ENCODE data around the gene CPAMD8. TPM values are rescaled to one million over a fixed set of nuclear protein-coding genes. Genes with fewer than 3 reads are reported as not detected.

CPAMD8 gene
- 0.34 and 1.3 TPM in 2 replicates for total RNA-seq (2014; rRNA removed; shearing (Covaris generic))

- DNase-seq (ENCODE audit: low read depth in 1 of 2, low spot score in 2 of 2), result no peak
- Histone ChIP-seq H3K4me1 (replicated peaks) (0 out of 2 replicates have a peak, but pooled peaks cover 5% of the 10 kb centered on the region), H3K36me3 (no peaks in the 10 kb centered on the region), H3K9me3 (replicated peaks) (peaks cover 12% of the 10 kb centered on the region), H3K27ac (no peak within 1 kb of the TSS), H3K4me3 (no peak within 1 kb of the TSS), H3K27me3 (replicated peaks) (peaks cover 24% of the 10 kb centered on the region)
Measured at GRCh38 chr19:17026706-17027534, at the start of gene CPAMD8. Gene CPAMD8 (minus strand): TSS chr19:17026810. CDS start chr19:17026642, 168 bp downstream.

GRCh38 chr19:17075864-17076542 is 49.4 kb upstream of the CPAMD8 start:
- H3K9me3 ChIP-seq (replicated peaks), result no peaks in the 10 kb centered on the region
- H3K4me3 ChIP-seq, result peak overlapping the region; percentile 71
- H3K4me1 ChIP-seq (replicated peaks), result peaks cover 45% of the 10 kb centered on the region
- H3K27ac ChIP-seq, result peak overlapping the region; percentile 63
- no peaks in the 10 kb centered on the region for H3K27me3 ChIP-seq (replicated peaks)
- peak in 1 of 2 experiments; percentile 25 for DNase-seq (ENCODE audit: low read depth in 1 of 2, low spot score in 2 of 2)
- peaks cover 39% of the 10 kb centered on the region for H3K36me3 ChIP-seq

- Histone ChIP-seq H3K9me3 (replicated peaks) (no peaks in the 10 kb centered on the region), H3K4me3 (peak within 1 kb of the TSS; percentile 71), H3K27ac (peak within 1 kb of the TSS; percentile 90), H3K36me3 (peaks cover 46% of the 10 kb centered on the region), H3K27me3 (replicated peaks) (no peaks in the 10 kb centered on the region), H3K4me1 (replicated peaks) (peaks cover 38% of the 10 kb centered on the region)
- DNase-seq (ENCODE audit: low read depth in 1 of 2, low spot score in 2 of 2), result peak; percentile 99 to 100
Measured at GRCh38 chr19:17075035-17075863, 48.6 kb upstream of the CPAMD8 start, which contains the start of the genes HAUS8 and MYO9B. Gene HAUS8 (minus strand): TSS chr19:17075452. CDS start chr19:17075422, 30 bp downstream. Gene MYO9B (plus strand): TSS chr19:17075777. CDS start chr19:17101718, 25,941 bp downstream.

- Histone ChIP-seq H3K9me3 (replicated peaks) (no peaks in the 10 kb centered on the region), H3K27ac (peak overlapping the region; percentile 90), H3K4me1 (replicated peaks) (peaks cover 36% of the 10 kb centered on the region), H3K4me3 (peak overlapping the region; percentile 71), H3K36me3 (peaks cover 52% of the 10 kb centered on the region), H3K27me3 (replicated peaks) (no peaks in the 10 kb centered on the region)
- DNase-seq (ENCODE audit: low read depth in 1 of 2, low spot score in 2 of 2), result no peak
Measured at GRCh38 chr19:17074634-17075034, 48.0 kb upstream of the CPAMD8 start.

GRCh38 chr19:17073869-17074633 is 47.4 kb upstream of the CPAMD8 start:
- no peak overlapping the region for H3K27ac ChIP-seq
- H3K9me3 ChIP-seq (replicated peaks), result no peaks in the 10 kb centered on the region
- no peaks in the 10 kb centered on the region for H3K27me3 ChIP-seq (replicated peaks)
- H3K36me3 ChIP-seq, result peaks cover 55% of the 10 kb centered on the region
- H3K4me1 ChIP-seq (replicated peaks), result peaks cover 30% of the 10 kb centered on the region
- H3K4me3 ChIP-seq, result peak overlapping the region; percentile 71
- DNase-seq (ENCODE audit: low read depth in 1 of 2, low spot score in 2 of 2), result no peak

GRCh38 chr19:17070912-17071311 is 44.3 kb upstream of the CPAMD8 start:
- DNase-seq (ENCODE audit: low read depth in 1 of 2, low spot score in 2 of 2), result no peak
- H3K36me3 ChIP-seq, result peaks cover 70% of the 10 kb centered on the region
- H3K4me3 ChIP-seq, result no peak overlapping the region

GRCh38 chr19:17070421-17070820 is 43.8 kb upstream of the CPAMD8 start:
- H3K4me1 ChIP-seq (replicated peaks), result peaks cover 6% of the 10 kb centered on the region

More at GRCh38 chr19:17070912-17071311, 44.3 kb upstream of the CPAMD8 start:
- Histone ChIP-seq H3K9me3 (replicated peaks) (no peaks in the 10 kb centered on the region), H3K27me3 (replicated peaks) (no peaks in the 10 kb centered on the region), H3K4me1 (replicated peaks) (peaks cover 6% of the 10 kb centered on the region), H3K27ac (no peak overlapping the region)

GRCh38 chr19:17069193-17069592 is 42.6 kb upstream of the CPAMD8 start:
- Histone ChIP-seq H3K27ac (no peak overlapping the region), H3K4me3 (no peak overlapping the region), H3K9me3 (replicated peaks) (no peaks in the 10 kb centered on the region), H3K36me3 (peaks cover 78% of the 10 kb centered on the region), H3K4me1 (replicated peaks) (peaks cover 3% of the 10 kb centered on the region), H3K27me3 (replicated peaks) (no peaks in the 10 kb centered on the region)
- no peak for DNase-seq (ENCODE audit: low read depth in 1 of 2, low spot score in 2 of 2)

More at GRCh38 chr19:17070421-17070820, 43.8 kb upstream of the CPAMD8 start:
- DNase-seq (ENCODE audit: low read depth in 1 of 2, low spot score in 2 of 2), result no peak
- no peak overlapping the region for H3K4me3 ChIP-seq
- H3K27me3 ChIP-seq (replicated peaks), result no peaks in the 10 kb centered on the region
- H3K9me3 ChIP-seq (replicated peaks), result no peaks in the 10 kb centered on the region
- H3K36me3 ChIP-seq, result peaks cover 71% of the 10 kb centered on the region
- no peak overlapping the region for H3K27ac ChIP-seq

- peaks cover 76% of the 10 kb centered on the region for H3K36me3 ChIP-seq
- H3K27ac ChIP-seq, result no peak overlapping the region
- H3K9me3 ChIP-seq (replicated peaks), result no peaks in the 10 kb centered on the region
- H3K4me1 ChIP-seq (replicated peaks), result no peaks in the 10 kb centered on the region
- no peak overlapping the region for H3K4me3 ChIP-seq
- no peaks in the 10 kb centered on the region for H3K27me3 ChIP-seq (replicated peaks)
- no peak for DNase-seq (ENCODE audit: low read depth in 1 of 2, low spot score in 2 of 2)
Measured at GRCh38 chr19:17063428-17063827, 36.8 kb upstream of the CPAMD8 start.

GRCh38 chr19:17061691-17062090 is 35.1 kb upstream of the CPAMD8 start:
- H3K4me3 ChIP-seq, result no peak overlapping the region
- DNase-seq (ENCODE audit: low read depth in 1 of 2, low spot score in 2 of 2), result no peak
- H3K27ac ChIP-seq, result no peak overlapping the region
- H3K4me1 ChIP-seq (replicated peaks), result 0 out of 2 replicates have a peak, but pooled peaks cover 4% of the 10 kb centered on the region
- no peaks in the 10 kb centered on the region for H3K27me3 ChIP-seq (replicated peaks)
- H3K36me3 ChIP-seq, result peaks cover 79% of the 10 kb centered on the region
- no peaks in the 10 kb centered on the region for H3K9me3 ChIP-seq (replicated peaks)

- Histone ChIP-seq H3K27me3 (replicated peaks) (no peaks in the 10 kb centered on the region), H3K27ac (no peak overlapping the region), H3K4me3 (no peak overlapping the region), H3K9me3 (replicated peaks) (no peaks in the 10 kb centered on the region), H3K4me1 (replicated peaks) (0 out of 2 replicates have a peak, but pooled peaks cover 4% of the 10 kb centered on the region), H3K36me3 (peaks cover 78% of the 10 kb centered on the region)
- DNase-seq (ENCODE audit: low read depth in 1 of 2, low spot score in 2 of 2), result no peak
Measured at GRCh38 chr19:17061205-17061604, 34.6 kb upstream of the CPAMD8 start.

GRCh38 chr19:17060802-17061201 is 34.2 kb upstream of the CPAMD8 start:
- no peak overlapping the region for H3K27ac ChIP-seq
- no peak for DNase-seq (ENCODE audit: low read depth in 1 of 2, low spot score in 2 of 2)
- H3K36me3 ChIP-seq, result peaks cover 78% of the 10 kb centered on the region

More at GRCh38 chr19:17060802-17061201, 34.2 kb upstream of the CPAMD8 start:
- no peak overlapping the region for H3K4me3 ChIP-seq
- 0 out of 2 replicates have a peak, but pooled peaks cover 4% of the 10 kb centered on the region for H3K4me1 ChIP-seq (replicated peaks)
- H3K27me3 ChIP-seq (replicated peaks), result no peaks in the 10 kb centered on the region
- H3K9me3 ChIP-seq (replicated peaks), result no peaks in the 10 kb centered on the region

Data from SJSA1 (cell line).